Measurements from ENCODE around the gene LITAF. TPM values are rescaled to one million over a fixed set of nuclear protein-coding genes. Genes with fewer than 3 reads are reported as not detected.
A peak's percentile ranks its signal among the peaks of the same experiment; 100 is the strongest.

The LITAF gene
- total RNA-seq, 1 experiment from 2014 or later, result 73.0 TPM

DNA sequence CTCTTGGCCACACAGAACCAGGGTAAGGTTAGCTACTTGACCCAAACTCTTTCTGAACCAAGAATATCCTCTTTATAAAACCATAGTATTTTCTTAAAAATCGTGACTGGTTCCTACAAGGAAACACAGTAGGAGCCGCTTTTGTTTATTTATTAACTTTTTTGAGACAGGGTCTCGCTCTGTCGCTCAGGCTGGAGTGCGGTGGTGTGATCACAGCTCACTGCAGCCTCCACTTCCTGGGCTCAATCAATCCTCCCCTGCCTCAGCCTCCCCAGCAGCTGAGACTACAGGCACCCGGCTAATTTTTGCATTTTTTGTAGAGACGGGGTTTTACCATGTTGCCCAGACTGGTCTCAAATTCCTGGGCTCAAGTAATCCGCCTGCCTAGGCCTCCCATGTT, 14.7 kb upstream of the LITAF start:
- Mint-ChIP-seq H3K4me3 (no peak overlapping the region), H3K4me1 (peaks cover 37% of the 10 kb centered on the region), H3K36me3 (no peaks in the 10 kb centered on the region), H3K9me3 (no peaks in the 10 kb centered on the region), H3K27ac (no peak overlapping the region), H3K27me3 (ENCODE audit: low read depth) (no peaks in the 10 kb centered on the region; the same call in 1 of the 2 replicates)
- TF ChIP-seq ZBTB21 (CRISPR knock-in tag; IDR thresholded peaks at IDR 0.05; ENCODE audit: borderline replicate concordance), result no peak
- TF ChIP-seq NFE2L1 (CRISPR knock-in tag; IDR thresholded peaks at IDR 0.05), result no peak
- no peak for TF ChIP-seq NR1H2 (CRISPR knock-in tag; IDR thresholded peaks at IDR 0.05)
- TF ChIP-seq ATF1 (CRISPR knock-in tag; IDR thresholded peaks at IDR 0.05), result no peak
- TF ChIP-seq USF1 (CRISPR knock-in tag; IDR thresholded peaks at IDR 0.05), result no peak
- no peak for TF ChIP-seq E2F1 (CRISPR knock-in tag; IDR thresholded peaks at IDR 0.05)
- no peak for TF ChIP-seq RELA (CRISPR knock-in tag; IDR thresholded peaks at IDR 0.05; ENCODE audit: borderline replicate concordance)
- TF ChIP-seq, protein P1, sequence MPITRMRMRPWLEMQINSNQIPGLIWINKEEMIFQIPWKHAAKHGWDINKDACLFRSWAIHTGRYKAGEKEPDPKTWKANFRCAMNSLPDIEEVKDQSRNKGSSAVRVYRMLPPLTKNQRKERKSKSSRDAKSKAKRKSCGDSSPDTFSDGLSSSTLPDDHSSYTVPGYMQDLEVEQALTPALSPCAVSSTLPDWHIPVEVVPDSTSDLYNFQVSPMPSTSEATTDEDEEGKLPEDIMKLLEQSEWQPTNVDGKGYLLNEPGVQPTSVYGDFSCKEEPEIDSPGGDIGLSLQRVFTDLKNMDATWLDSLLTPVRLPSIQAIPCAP (CRISPR knock-in tag; IDR thresholded peaks at IDR 0.05), result no peak
- TF ChIP-seq RORB (CRISPR knock-in tag; IDR thresholded peaks at IDR 0.05), result no peak
- TF ChIP-seq, protein P2, sequence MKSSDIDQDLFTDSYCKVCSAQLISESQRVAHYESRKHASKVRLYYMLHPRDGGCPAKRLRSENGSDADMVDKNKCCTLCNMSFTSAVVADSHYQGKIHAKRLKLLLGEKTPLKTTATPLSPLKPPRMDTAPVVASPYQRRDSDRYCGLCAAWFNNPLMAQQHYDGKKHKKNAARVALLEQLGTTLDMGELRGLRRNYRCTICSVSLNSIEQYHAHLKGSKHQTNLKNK (CRISPR knock-in tag; IDR thresholded peaks at IDR 0.05), result no peak
- no peak for TF ChIP-seq ZNF396 (CRISPR knock-in tag; IDR thresholded peaks at IDR 0.05; ENCODE audit: borderline replicate concordance)
- TF ChIP-seq ZNF263 (CRISPR knock-in tag; IDR thresholded peaks at IDR 0.05; ENCODE audit: low read depth), result no peak
- TF ChIP-seq ZNF423 (CRISPR knock-in tag; IDR thresholded peaks at IDR 0.05), result no peak
- no peak for TF ChIP-seq FOXJ3 (CRISPR knock-in tag; IDR thresholded peaks at IDR 0.05; ENCODE audit: borderline replicate concordance)
- no peak for TF ChIP-seq NR3C1 (CRISPR knock-in tag; conservative IDR thresholded peaks at IDR 0.05; ENCODE audit: low read depth)
- TF ChIP-seq, protein P3, sequence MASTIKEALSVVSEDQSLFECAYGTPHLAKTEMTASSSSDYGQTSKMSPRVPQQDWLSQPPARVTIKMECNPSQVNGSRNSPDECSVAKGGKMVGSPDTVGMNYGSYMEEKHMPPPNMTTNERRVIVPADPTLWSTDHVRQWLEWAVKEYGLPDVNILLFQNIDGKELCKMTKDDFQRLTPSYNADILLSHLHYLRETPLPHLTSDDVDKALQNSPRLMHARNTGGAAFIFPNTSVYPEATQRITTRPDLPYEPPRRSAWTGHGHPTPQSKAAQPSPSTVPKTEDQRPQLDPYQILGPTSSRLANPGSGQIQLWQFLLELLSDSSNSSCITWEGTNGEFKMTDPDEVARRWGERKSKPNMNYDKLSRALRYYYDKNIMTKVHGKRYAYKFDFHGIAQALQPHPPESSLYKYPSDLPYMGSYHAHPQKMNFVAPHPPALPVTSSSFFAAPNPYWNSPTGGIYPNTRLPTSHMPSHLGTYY (CRISPR knock-in tag; IDR thresholded peaks at IDR 0.05), result no peak
- TF ChIP-seq ZBTB43 (CRISPR knock-in tag; IDR thresholded peaks at IDR 0.05), result no peak
- POLR2A ChIA-PET, result no interaction called here
- CTCF ChIA-PET, result interaction anchor here (1.2 to 5.2 kb wide), 3 partner anchors 40 to 205 kb away, joined by 3 to 16 read pairs (median 3); no protein-coding TSS in a partner anchor
- ATAC-seq (no peak), DNase-seq (ENCODE audit: low spot score) (no peak)

- Mint-ChIP-seq H3K9me3 (no peaks in the 10 kb centered on the region), H3K4me3 (no peak overlapping the region), H3K27ac (peak overlapping the region; percentile 41; the same call in 1 of the 2 replicates), H3K27me3 (ENCODE audit: low read depth) (no peaks in the 10 kb centered on the region; the same call in 1 of the 2 replicates), H3K4me1 (peaks cover 51% of the 10 kb centered on the region), H3K36me3 (no peaks in the 10 kb centered on the region)
- ATAC-seq (no peak), DNase-seq (ENCODE audit: low spot score) (no peak)
- no peak for TF ChIP-seq CDX4 (CRISPR knock-in tag; IDR thresholded peaks at IDR 0.05; ENCODE audit: borderline replicate concordance)
- TF ChIP-seq, protein P4, sequence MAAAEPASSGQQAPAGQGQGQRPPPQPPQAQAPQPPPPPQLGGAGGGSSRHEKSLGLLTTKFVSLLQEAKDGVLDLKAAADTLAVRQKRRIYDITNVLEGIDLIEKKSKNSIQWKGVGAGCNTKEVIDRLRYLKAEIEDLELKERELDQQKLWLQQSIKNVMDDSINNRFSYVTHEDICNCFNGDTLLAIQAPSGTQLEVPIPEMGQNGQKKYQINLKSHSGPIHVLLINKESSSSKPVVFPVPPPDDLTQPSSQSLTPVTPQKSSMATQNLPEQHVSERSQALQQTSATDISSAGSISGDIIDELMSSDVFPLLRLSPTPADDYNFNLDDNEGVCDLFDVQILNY (CRISPR knock-in tag; IDR thresholded peaks at IDR 0.05), result no peak
- no peak for TF ChIP-seq ZNF232 (CRISPR knock-in tag; IDR thresholded peaks at IDR 0.05)
- ChIA-PET POLR2A (interaction anchor here (0.6 kb wide), 1 partner anchor 25 kb away, joined by 7 read pairs; no protein-coding TSS in a partner anchor), CTCF (interaction anchor here (0.9 to 5.2 kb wide), 6 partner anchors 14 to 228 kb away, joined by 3 to 16 read pairs (median 4); no protein-coding TSS in a partner anchor)
These were observed 12.9 kb upstream of the LITAF start for GRCh38 chr16:11599579-11599978.
